ENCODE results near the gene NAT8L.

The NAT8L gene

GRCh38 chr4:2062808-2063524 lies 3.8 kb downstream of the NAT8L start:
- no peak for DNase-seq

- DNase-seq: no peak
Observed at GRCh38 chr4:2063557-2064275, 4.6 kb downstream of the NAT8L start.

GRCh38 chr4:2064276-2064991 lies 5.3 kb downstream of the NAT8L start:
- DNase-seq: no peak

GRCh38 chr4:2065106-2065930 lies 6.2 kb downstream of the NAT8L start:
- no peak for DNase-seq

DNA sequence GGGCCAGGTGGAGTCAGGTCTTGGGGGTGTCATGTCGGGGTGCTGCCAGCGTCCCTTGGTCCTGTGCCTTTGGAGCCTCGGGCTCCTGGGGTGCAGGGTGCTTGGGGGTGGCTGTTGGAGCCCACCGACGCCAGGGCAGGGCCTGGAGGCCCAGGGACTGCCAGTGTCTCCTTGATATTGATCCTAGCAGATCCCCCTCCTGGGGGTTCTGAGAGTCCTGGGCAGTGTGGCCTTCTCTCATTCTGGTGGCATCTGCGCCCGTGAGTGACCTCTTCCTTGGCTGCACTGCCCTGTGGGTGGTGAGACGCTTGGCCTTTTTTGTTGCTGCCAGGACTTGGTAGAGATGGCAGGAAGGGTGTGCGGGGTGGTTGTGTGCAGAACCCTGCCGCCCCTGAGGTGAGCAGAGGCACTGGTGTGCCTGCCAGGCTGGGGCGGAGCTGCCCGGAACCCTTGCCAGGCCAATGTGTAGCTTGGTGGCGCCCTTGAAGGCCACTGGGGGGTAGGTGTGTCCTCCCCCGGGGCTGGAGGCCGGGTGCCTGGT lies 7.0 kb downstream of the NAT8L start:
- DNase-seq: peak in 2 of 58 donors; percentile 50 to 57

GRCh38 chr4:2066571-2067445 lies 7.7 kb downstream of the NAT8L start:
- DNase-seq: peak in 1 of 58 donors; percentile 26

DNA sequence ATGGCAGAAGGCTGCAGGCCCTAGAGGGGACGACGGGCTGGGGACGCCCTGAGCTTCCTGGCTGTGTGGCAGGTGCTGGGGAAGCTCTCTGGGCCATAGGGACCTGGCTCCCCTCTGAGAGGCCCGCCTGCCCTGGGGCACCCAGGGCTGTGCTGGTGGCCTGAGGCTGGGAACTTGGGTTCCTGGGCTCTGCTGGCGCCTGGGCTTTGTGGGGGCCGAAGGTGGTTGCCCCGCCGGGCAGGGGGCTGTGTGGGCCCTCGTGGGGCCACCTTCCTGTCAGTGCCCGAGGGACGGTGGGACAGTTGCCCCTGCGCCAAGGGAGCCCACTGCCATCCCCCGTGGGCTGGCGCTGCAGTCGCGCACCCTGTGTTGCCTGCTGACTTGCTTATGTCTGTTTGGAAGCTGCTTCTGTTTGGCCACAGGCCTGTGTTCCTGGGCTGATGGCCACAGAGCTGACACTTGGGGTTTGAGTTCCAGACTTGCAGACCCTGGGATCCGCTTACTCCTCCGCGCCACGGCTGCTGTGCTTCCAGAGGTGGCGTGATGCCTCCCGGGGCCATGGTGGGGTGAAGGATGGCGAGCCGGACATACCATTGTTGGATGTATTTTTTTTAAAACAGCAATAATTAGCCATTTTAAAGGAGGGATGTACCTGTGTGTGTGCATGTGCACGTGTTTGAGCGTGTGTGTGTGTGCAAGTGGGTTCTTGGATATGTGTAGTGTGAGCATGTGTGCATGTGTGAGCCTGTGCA lies 8.5 kb downstream of the NAT8L start:
- DNase-seq: peak in 4 of 58 donors; percentile 36 to 57 (median 46)

DNA sequence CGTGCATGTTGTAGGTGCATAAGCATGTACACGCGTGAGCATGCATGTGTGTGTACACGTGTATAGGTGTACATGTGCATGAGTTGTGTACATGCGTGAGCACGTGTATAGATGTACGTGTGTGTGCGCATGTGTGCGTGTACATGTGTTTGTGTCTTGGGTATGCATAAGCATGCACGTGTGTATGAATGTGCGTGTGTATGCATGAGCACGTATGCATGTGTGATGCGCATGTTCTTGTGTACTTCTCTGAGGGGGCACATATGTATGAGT lies 9.0 kb downstream of the NAT8L start:
- no peak for DNase-seq

- DNase-seq: no peak
Observed at GRCh38 chr4:2068566-2068965, 9.4 kb downstream of the NAT8L start.

GRCh38 chr4:2069161-2069971 lies 10.2 kb downstream of the NAT8L start:
- DNase-seq: no peak

- DNase-seq: no peak
Observed at GRCh38 chr4:2069986-2070385, 10.9 kb downstream of the NAT8L start.

- no peak for DNase-seq
Observed at GRCh38 chr4:2070421-2071251, 11.5 kb downstream of the NAT8L start.

GRCh38 chr4:2071252-2071911 lies 12.3 kb downstream of the NAT8L start:
- DNase-seq: peak in 1 of 58 donors; percentile 79

DNA sequence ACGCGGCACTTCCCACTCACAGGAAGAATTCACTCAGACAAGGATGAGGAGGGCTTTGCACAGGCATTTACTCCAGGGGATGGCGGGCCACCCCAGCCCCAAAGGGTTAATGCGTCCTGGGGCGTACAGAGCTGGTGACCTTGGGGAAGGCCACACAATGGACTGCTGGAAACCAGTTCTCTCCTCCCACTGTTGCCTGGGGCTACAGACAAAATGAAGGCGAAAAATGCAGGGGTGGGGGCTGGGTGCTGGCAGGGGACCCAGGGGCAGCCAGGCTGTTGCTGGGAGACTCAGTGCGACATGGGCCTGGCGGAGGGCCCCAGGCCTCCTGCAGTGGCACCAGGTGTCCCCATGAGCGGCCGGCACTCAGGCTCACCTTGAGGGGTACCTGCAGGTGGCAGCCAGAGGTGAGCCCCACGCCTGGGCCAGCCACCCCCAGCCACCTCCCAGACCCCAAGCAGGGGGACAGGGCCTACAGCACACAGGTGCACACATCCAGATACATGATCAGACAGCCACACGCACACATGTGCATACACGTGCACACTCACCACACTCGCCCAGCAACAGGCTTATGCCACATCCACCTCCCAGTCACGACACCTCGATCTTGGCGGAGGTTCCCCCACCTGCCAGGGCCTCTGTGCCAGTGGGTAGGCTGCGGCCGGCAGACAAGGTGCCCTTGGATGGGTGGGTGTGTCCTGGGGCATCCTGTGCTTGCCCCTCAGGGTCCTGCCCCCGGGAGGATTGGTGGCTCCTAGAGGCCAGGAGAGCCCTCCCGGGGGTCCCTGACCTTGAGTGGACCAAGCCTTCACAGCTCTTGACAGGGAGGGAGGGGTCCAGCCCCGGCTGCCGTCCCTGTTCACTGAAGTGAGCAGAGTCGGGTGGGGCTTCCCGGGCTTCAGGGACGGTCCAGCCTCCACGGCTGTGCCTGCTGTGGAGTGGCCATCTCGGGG lies 13.1 kb downstream of the NAT8L start:
- DNase-seq: peak in 43 of 58 donors; percentile 25 to 86 (median 62)

DNA sequence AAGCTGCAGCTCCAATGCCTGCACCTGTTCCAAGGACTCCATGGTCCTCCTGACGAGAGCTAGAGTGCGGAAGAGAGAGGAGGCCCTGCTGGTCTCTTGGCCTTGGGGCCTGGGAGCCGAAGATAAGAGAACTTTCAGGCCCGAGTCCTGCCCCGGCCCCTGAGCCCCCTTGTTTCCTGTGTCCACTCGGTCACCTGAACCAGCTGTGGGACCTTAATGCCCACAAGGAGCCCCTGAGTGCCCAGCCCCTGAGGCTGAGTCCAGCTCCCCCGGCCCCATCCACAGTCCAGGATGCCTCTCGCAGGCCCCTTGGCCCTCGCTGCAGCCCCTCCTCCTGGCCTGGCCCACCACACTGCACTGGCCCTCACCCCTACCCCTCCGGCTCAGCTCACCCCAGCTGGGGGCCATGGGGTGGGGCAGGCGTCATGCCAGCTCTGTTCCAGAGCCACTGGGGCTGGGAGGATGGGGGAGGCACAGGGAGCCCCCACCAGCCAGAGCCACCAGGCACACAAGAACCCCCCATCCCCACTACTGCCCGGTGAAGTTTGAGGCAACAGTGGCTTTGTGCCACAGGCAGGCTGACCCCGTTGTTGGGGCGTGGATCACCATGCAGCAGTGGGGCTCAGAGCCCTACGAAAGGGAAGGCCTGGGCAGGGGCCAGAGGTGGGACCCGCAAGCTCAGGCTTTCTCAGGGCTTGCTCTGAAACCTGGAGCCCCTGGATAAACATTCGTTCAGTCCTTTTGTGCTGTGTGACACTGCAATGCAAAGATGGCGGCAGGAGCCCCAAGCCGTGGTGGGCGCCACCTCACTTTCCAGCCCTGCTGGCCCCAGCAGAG lies 14.1 kb downstream of the NAT8L start:
- DNase-seq: no peak

Data from anterior cingulate cortex (tissue), 58 donors.